ENCODE results near the gene STX17.
"Not testable (repeated sequence)": the region's sequence is repeated elsewhere in the genome, so short reads cannot be mapped to it uniquely, and the experiment has no call there.

Gene STX17

GRCh38 chr9:99971410-99971809, 65.0 kb downstream of the STX17 start:
- no peak for DNase-seq (ENCODE audit: low spot score)

GRCh38 chr9:99973455-99973854, 67.0 kb downstream of the STX17 start:
- no peak for DNase-seq (ENCODE audit: low spot score)

- DNase-seq (ENCODE audit: low spot score): no peak
Measured at GRCh38 chr9:99977033-99977792, 70.8 kb downstream of the STX17 start.

GRCh38 chr9:99978221-99978620, 71.8 kb downstream of the STX17 start:
- no peak for DNase-seq (ENCODE audit: low spot score)

GRCh38 chr9:99980598-99980997, 74.1 kb downstream of the STX17 start:
- no peak for DNase-seq (ENCODE audit: low spot score)

GRCh38 chr9:99986642-99987041, 80.2 kb downstream of the STX17 start:
- no peak for DNase-seq (ENCODE audit: low spot score)

GRCh38 chr9:99990508-99990907, 84.1 kb downstream of the STX17 start:
- not testable (repeated sequence) for DNase-seq (ENCODE audit: low spot score)

GRCh38 chr9:99998266-99998665, 91.8 kb downstream of the STX17 start:
- no peak for DNase-seq (ENCODE audit: low spot score)

GRCh38 chr9:99998866-99999265, 92.4 kb downstream of the STX17 start:
- DNase-seq (ENCODE audit: low spot score): no peak

GRCh38 chr9:99999797-100000196, 93.3 kb downstream of the STX17 start:
- no peak for DNase-seq (ENCODE audit: low spot score)

- DNase-seq (ENCODE audit: low spot score): peak; percentile 60
Measured at GRCh38 chr9:100011062-100011681, 104.7 kb downstream of the STX17 start.

GRCh38 chr9:100012279-100012678, 105.8 kb downstream of the STX17 start:
- no peak for DNase-seq (ENCODE audit: low spot score)

- no peak for DNase-seq (ENCODE audit: low spot score)
Measured at GRCh38 chr9:100013573-100013972, 107.1 kb downstream of the STX17 start.

- no peak for DNase-seq (ENCODE audit: low spot score)
Measured at GRCh38 chr9:100014846-100015245, 108.4 kb downstream of the STX17 start.

GRCh38 chr9:100019541-100019940, 113.1 kb downstream of the STX17 start:
- DNase-seq (ENCODE audit: low spot score): no peak

All from COLO829 (cell line).